Fibroblast of pulmonary artery (primary cell): ENCODE results near the gene STAT2.

Source experiments
- DNase-seq: peaks from one replicate; pipeline ENCODE4 v3.0.0-alpha.2; 2010; ENCODE audit warnings: low read depth
- H3K4me3 ChIP-seq: replicated peaks from 2 replicates; pipeline ENCODE4 v1.5.1; 2011; ENCODE audit warnings: low read depth, mild to moderate bottlenecking, control low read depth, low read length, moderate library complexity
- TF ChIP-seq, protein P1 (sequence below): IDR thresholded peaks from 2 replicates; pipeline ENCODE4 v1.5.1; 2011; ENCODE audit warnings: mild to moderate bottlenecking, control low read depth, low read length, inconsistent platforms; ENCODE audit errors: missing control alignments

The STAT2 gene

DNA sequence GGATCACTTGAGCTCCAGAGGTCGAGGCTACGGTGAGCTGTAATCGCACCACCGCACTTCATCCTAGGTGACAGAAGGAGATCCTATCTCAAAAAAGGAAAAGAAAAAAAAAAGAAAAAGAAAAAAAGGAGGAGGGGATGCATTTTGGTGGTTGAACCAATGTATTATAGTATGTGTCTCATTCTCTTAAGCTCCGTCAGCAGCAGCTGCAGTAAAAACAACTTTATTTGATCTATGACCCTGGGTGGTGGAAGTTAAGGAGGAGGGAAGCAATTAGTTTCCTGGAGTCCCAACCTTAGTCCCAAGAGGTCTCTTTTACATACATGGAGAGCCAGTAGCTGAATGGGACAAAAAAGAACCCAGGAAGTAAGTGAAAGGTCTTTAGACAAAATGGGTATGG is 29.5 kb upstream of the STAT2 start:
- no peak for DNase-seq
- TF ChIP-seq, protein P1, sequence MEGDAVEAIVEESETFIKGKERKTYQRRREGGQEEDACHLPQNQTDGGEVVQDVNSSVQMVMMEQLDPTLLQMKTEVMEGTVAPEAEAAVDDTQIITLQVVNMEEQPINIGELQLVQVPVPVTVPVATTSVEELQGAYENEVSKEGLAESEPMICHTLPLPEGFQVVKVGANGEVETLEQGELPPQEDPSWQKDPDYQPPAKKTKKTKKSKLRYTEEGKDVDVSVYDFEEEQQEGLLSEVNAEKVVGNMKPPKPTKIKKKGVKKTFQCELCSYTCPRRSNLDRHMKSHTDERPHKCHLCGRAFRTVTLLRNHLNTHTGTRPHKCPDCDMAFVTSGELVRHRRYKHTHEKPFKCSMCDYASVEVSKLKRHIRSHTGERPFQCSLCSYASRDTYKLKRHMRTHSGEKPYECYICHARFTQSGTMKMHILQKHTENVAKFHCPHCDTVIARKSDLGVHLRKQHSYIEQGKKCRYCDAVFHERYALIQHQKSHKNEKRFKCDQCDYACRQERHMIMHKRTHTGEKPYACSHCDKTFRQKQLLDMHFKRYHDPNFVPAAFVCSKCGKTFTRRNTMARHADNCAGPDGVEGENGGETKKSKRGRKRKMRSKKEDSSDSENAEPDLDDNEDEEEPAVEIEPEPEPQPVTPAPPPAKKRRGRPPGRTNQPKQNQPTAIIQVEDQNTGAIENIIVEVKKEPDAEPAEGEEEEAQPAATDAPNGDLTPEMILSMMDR = no peak
- H3K4me3 ChIP-seq = no peak overlapping the region

DNA sequence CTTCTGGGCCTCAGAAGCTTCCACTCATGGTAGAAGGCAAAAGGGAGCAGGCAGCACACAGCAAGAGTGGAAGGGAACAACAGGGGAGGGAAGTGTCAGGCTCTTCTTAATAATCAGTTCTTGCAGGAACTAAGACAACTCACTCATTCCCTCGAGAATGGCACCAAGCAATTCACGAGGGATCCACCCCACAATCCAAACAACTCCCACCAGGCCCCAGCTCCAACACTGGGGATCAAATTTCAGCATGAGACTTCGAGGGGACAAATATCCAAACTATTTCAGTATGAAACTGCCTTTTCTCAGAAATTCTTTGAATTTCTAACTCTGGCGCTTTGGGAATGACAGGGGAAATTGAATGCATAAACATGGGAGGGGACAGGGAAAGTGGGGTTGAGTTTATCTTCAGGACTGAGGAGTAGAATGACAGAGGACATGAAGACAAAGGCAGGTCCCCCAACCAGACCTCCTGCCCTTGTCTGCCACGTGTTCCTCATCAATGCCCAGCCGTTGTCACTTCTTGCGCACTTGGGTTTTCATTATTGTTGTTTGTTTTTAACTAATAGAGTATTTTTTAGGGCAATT is 27.3 kb upstream of the STAT2 start:
- no peak overlapping the region for H3K4me3 ChIP-seq
- peak; percentile 16 for DNase-seq
- TF ChIP-seq, protein P1 = no peak

DNA sequence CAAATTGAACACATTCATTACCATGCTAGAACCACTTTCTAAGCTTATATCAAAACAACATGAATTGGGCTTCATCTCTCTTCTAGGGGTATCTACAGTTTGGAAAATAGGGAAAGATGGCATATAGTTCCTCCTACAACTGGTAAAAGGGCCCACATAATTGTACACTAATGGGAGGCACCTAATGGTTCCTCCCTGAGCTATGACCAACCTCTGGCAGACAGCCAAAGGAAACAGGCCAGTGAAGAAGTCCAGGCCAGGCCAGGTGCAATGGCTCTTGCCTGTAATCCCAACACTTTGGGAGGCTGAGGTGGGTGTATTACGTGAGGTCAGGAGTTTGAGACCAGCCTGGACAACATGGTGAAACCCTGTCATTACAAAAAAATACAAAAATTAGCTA is 26.0 kb upstream of the STAT2 start:
- TF ChIP-seq, protein P1 = no peak
- H3K4me3 ChIP-seq = no peak overlapping the region
- peak; percentile 12 for DNase-seq

DNA sequence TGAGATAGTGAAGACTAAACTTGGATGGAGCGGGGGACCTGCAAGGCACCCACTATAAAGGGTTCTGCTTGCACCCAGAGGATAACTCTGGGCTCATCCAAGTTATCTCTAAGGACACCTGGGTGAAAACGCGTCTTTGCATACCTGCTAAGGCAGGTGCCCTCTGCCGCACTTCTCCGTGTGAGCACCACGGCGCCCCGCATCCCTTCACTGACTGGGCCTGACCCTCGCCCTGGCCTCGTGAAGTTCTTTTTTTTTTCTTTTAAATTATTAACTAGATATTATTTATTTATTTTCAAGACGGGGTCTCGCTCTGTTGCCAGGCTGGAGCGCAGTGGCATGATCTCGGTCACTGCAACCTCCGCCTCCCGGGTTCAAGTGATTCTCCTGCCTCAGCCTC is 22.7 kb upstream of the STAT2 start:
- no peak overlapping the region for H3K4me3 ChIP-seq
- TF ChIP-seq, protein P1 = no peak
- no peak for DNase-seq

DNA sequence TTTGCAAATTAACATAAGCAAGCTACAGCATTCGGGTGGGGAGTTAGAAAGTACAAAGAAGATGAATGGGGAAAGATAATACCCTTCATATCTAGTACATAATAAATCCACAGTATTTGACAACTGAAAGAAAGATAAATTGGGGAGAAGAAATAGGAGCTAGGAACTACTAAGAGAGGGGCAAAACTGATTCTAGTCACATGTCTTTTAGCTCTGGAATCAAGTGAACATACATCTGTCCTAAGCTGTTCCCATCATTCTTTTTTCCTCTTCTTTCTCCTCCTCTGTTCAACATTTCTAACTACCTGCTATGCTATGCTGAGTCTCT is 18.0 kb upstream of the STAT2 start:
- TF ChIP-seq, protein P1 = no peak
- no peak for DNase-seq
- H3K4me3 ChIP-seq = no peak overlapping the region

DNA sequence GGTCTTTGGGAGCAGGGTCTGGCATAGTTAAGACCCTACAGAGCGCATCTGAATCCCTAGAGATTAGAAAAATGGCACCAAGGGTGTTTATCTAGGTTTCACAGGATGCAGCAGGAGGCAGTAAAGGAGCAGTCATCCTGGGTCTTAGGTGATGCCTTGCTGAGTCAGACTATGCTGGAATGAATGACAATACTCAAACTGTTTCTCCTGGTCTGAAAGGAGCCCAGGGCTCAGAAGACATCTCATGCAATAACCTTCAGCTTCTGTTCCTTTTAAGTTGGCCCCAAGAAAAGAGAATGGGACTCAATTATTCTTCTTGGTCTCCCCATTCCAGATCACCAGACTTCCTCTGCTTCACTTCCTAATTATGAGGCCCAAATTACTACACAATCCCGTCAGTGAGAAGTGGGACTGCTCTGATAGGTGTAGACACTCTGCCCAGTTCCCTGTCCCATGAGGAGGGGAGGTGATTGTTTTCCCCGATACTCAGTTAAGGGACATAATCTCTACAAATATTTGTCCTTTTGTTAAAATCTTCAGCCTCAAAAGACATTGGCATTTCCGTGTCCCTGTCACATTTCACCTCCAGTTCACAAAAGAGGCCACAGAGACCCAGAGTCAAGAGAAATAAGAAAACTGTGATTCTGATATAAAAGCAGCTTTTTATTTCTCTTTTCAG is 17.5 kb upstream of the STAT2 start:
- TF ChIP-seq, protein P1 = no peak
- H3K4me3 ChIP-seq = no peak overlapping the region
- DNase-seq = peak; percentile 32
